ENCODE measurements around the gene JAK1.
"Not testable (repeated sequence)": the region's sequence is repeated elsewhere in the genome, so short reads cannot be mapped to it uniquely, and the experiment has no call there.

The JAK1 gene

DNA sequence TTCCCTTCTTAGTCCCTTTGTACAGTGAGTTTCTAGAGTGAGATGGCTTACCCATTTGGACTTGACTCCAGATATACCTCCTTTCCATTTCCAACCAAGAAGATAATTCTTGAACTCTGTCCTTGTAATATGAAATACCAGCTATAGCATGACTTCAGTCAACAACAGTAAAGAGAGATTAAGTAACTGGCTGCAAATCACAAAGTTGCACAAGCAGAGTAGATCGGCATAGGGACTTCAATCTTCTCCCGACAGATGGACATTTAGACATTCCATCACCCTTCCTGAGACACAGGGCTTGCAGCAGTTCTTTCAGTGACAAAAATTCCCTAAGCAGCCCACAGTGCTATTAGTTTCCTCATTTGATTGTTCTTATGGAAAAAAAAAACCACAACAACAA, 44.6 kb downstream of the JAK1 start:
- DNase-seq (ENCODE audit: low spot score): no peak

DNA sequence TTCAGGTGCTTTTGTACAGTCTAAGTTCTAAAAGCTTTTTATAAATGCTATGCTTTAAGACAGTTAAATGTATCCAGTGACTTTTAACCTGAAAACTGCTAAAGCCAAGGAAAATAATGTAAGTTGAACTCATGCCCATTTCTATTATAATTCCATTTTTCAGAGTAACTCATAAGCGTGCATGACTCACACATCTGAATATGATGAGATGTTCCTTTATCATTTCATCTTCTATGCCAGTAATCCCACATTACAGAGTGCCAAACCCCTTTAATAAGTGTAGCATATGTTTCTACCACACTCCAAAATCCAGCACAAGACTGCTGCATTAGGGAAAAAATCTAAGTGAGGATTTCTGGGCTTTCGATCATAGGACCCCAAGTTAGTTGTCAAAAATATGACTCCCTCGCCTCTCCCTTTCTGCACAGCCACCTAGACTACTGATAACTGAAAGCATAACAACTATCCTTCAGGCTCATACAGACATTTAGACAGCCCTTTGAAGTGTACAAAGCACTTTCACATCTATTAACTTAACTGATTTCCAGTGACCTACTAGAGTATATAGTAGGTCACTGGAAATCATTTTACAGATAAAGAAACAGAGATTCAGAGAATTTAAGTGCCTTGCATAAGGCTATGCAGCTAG, 45.3 kb downstream of the JAK1 start:
- DNase-seq (ENCODE audit: low spot score): no peak

DNA sequence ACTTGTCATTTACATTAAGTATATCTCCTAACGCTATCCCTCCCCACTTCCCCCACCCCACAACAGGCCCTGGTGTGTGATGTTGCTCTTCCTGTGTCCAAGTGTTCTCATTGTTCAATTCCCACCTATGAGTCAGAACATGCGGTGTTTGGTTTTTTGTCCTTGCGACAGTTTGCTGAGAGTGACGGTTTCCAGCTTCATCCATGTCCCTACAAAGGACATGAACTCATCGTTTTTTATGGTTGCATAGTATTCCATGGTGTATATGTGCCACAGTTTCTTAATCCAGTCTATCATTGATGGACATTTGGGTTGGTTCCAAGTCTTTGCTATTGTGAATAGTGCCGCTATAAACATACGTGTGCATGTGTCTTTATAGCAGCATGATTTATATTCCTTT, 47.2 kb downstream of the JAK1 start:
- DNase-seq (ENCODE audit: low spot score): not testable (repeated sequence)

DNA sequence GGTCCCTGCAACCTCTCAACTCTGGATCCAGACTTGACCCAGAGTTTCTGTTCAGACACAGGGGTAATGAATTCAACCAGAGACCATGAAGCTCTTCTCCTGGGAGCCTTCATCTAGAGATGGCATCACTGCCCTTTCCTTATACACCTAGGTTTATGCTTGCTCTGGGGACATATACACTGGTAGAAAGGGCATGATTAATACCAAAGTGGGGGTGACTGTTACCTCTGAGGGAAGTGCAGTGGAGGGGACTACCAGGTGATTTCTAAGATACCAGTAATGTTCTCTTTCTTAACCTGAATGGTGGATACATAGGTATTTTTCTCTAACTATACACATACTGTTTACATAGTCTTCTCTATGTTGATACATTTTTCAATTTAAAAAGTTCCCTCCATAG, 48.4 kb downstream of the JAK1 start:
- DNase-seq (ENCODE audit: low spot score): no peak

DNA sequence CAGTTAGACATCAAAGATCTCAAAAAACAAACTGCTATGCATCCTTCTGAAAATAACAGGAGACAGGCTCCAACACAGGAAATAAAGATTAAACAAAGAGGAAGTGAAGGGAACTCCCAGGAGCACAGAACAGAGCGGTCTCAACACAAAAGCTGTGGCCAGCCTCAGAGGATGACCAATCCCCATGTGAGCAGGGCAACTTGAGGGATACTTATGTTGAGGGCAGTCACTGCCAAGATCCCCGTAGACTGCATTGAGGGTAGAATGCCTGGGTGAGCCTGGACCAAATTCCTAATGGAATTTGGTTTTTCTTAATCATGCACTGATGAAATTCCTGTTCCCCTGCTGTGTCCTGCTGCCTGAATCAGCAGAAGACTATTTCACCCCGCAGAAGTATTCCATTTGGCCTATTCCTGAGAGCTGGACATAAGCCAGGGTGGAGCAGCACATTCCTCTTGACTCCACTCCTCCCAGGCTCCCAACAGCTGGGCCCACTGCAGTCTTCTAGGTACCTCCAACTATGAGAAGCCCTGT, 49.0 kb downstream of the JAK1 start:
- DNase-seq (ENCODE audit: low spot score): peak; percentile 27

DNA sequence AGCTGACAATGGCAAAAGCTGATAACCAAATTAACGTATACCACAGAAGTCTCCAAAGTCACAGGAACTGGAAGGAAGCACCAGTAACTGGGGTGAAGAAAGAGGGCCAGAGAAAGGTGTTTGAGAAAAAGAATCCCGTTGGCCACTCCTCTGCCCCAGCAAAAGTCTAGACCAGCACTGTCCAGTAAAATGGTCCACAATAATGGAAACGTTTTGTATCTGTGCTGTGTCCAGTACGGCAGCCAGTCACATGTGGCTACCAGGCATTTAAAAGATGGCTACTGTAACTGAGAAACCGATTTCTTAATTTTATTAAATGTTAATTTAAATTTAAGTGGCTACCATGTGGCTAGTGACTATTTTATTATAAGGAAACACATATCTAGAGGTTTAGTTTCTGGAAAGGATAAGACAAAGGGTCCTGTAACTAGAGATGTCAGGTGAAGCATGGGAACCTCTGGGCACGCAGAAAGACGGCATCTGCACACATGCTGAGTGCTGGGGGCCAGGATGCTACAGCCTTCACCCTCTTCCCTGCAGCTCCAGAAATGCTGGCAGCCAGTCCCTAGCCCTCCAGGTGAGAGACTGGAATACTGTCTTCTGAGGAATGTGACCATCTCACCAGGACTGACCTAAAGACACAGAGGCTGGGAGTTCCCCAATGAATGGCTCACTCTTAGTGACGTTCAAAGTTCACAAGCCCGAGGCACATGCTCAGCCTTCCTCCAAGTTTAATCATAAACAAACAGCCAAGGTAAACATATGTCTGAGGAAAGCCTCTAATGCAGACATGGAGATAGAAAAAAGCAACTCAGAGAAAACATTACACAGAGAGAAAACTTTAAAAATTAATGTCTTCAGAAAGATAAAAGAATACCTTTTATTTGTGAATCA, 50.7 kb downstream of the JAK1 start:
- DNase-seq (ENCODE audit: low spot score): no peak

DNA sequence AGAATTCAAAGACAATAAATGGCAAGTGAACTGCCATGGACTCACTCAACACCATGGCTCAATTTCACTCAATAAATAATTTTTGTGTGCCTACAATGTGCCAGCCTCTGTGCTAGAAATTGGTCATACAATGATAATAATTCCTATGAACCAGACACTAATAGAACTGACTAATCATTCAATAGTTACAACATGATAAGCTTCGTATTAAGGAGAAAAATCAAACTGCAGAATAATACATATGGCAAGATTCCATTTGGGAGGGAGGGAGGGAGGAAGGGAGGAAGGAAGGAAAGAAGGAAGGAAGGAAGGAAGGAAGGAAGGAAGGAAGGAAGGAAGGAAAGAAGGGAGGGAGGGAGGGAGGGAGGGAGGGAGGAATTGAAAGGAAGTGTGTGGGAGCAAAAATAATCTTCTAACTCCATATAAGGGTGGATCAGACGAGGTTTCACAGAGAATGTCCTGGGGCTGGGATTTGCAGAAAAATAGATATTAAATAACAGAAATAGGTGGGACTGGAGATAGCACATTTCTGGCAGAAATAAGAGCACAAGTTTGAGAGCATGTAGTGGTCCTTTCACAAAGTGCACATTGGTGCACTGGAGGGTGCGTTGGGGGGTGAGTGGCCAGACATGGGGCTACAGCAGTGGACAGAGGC, 52.9 kb downstream of the JAK1 start:
- no peak for DNase-seq (ENCODE audit: low spot score)

DNA sequence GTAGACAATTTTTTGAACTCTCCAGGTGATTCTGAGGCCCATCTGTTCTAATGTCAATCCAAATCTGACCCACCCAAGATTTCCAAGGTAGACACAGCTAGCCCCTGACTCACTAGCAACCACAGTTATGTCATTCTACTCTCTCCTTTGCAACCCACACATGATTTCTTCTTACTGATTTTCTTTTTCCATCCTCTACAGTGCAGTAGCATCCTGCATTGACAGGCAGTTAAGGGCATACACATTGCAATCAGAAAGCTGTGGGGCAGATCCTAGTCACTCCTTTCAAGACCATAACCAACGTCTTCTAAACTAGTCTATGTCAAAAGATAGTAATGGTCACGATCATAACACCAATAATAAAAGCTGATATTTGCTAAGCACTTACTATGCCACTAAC, 54.2 kb downstream of the JAK1 start:
- no peak for DNase-seq (ENCODE audit: low spot score)

DNA sequence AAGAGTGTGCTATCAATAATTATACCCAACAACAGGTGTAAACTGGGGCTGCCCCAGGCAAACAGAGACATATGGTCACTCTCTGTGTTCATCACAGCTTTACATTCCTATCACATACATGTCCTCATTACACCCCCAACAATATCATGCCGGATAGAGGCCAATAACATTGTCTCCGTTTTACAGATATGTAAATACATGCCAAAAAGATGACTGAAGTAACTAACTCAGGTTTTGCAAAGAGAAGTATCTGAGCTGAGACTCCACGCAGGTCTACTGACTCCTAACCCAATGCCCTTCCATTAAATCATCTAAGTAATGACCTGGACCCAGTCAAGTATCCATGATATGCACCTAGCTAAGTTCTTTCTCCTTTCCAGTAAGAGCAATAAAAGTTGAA, 55.0 kb downstream of the JAK1 start:
- DNase-seq (ENCODE audit: low spot score): no peak

DNA sequence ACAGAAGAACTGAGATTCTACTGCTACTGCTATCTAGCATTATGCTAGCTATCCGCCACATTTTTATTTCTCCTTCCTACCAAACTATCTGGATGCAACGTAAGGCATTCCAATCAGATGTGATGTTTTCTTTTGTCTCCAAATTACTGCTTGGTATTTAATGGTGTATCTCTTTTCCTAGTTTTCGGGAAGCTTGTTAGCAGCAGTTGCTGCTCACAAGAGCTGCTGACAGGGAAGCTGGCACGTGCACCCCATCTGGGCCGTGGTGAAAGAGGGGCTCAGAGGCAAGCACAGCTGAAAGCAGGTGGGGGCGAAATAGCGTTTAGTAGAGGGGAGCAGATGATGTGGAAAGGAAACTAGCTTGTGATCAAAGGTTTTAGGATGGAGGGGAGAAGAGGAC, 57.3 kb downstream of the JAK1 start:
- no peak for DNase-seq (ENCODE audit: low spot score)

DNA sequence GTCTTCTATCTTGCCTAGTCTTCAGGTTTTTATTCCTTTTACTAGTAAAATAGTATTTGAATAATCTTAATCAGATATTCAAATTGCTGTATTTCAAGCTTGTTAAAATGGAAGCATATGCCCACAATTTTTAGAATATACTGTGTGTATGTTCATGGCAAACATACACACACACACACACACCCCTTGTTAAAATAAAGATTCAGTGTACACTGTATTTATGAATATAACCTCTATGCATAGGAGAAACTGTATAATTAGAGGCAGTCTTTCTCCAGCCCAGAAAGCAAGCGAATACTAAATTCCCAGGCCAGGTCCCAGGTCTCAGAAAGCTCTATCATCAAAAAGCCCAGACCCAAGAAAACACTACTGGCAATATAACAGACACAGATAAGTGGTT, 57.8 kb downstream of the JAK1 start:
- DNase-seq (ENCODE audit: low spot score): no peak

DNA sequence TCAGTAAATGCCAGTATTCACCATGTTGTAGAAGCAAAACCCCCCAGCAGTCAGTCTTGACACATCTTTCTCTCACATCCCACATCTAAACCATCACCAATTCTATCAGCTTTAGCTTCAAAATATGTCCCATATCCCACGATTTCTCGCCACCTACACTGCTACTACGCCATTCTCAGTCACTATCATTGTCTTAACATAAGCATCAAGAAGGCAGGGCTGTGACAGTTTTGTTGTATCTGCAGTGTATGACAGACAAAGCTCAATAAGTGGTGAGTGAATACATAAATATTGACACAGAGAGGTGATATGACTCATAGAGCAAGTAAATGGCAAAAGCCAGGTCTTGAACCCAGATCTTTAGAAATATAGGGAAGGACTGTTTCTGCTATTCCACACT, 59.9 kb downstream of the JAK1 start:
- DNase-seq (ENCODE audit: low spot score): no peak

DNA sequence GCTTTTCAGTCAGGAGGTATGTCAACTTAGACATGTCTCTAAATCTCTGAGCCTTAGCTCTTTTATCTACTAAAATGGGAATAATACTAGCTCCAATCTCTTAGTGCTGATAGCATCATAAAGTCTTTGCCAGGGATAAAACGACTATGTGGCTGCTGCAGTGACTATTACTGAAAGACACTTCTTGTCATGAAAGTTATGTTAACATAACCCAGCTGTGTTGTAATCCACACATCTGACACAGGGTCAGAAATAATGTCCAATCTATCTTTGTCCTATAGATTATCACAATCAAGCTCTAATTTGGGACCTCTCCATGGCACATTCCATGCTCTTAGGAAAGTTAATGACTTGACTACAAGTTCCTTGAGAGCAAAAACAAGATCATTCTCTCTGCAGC, 62.8 kb downstream of the JAK1 start:
- no peak for DNase-seq (ENCODE audit: low spot score)

DNA sequence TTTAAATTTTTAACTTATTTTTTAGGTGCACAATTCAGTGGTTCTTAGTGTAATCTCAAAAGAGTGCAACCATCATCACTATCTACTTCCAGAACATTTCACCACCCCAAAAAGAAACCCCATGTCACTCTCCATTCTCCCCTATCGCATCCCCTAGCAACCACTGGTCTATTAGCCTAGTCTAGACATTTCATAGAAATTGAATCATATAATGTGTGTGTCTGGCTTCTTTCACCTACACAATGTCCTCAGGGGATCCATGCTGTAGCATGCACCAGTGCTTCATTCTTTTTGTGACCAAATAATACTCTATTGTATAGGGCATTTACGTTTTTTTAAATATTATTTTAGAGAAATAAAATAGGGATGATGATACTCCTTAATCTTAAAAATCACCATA, 64.7 kb downstream of the JAK1 start:
- no peak for DNase-seq (ENCODE audit: low spot score)

DNA sequence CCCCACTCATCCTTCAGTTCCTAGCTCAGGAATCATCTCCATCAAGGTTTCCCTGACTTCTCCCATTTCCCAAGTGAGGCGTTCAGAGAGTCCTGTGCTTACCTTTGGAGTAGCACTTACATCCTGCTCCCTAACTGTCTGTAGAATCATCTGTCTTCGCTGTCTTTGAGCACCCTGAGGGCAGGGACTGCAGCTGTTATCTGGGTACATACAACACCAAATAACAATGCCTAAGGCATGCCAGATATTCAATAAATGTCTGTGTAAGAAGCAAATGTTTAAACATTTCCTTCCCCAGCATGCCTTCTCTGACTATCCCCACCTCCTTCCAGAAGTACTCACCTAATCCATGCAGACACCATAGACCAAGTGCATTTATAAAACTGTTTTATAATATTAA, 65.4 kb downstream of the JAK1 start:
- DNase-seq (ENCODE audit: low spot score): no peak

DNA sequence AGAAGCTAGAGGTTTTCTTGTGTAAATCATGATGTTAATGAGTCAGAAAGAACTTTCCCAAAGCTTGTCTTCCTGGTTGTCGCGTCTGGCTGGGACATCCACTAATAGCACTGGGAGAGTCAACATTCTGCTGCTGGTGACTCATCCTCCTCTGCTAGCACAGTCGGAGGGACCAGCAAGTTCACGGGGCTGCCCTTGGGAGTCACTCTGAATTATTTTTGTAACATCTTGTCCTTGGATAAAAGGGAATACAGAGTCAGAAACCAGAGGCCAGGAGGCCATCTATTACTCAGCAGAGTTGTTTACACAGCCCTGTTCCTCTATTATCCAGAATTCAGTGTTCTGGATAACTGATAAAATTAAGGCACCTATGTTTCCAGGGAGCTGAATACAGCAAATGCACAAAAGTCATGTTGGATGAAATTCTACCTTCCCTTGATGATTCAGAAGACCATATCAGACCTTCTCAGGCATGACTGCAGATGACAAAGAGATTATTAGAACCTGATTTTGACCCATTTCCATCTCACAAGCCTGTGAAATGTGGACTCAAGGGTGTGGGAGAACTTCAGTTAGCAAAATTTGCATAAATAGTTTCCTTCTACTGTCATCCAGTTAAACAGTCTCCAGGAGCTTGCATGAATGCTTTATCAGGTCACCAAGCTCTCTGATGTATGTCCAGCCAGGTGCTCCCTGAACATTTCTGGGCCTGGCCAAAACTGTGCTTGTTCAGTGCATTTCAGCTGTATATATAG, 68.1 kb downstream of the JAK1 start:
- peak; percentile 95 for DNase-seq (ENCODE audit: low spot score)

DNA sequence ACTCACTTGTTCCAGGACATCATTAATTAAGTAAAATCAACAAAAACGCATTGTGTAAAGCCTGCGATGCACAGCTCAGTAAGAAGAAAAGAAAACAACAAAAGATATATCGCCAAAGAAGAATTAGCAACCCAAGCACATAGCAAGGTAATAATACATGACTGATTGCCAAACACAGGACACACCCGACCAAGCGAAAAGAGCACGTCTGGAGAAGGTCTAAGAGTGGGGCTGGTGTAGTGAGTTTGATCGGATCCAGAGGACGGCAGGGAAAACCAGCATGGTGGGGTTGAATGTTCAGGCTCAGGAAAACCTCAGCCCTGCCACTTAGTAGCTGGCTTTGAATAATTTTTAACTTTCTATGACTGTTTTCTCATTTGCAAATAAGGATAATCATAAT, 69.8 kb downstream of the JAK1 start:
- no peak for DNase-seq (ENCODE audit: low spot score)

DNA sequence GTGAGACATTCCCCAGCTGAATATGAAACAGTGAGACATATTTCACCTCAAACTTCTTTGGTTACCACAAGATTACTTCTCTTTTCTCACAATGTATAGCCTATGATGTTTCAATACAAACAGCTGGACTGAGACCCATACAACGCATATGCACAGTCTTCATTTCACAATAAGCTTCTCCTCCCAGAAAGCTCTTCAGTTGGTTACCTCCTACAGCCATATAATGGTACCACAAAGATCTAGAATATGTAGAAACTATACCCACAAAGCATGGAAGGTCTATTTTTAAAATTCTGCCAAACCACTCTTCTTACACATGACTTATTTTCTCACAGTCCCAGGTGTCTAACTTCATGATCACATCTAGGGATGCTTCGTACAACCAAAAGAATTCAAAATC, 70.8 kb downstream of the JAK1 start:
- no peak for DNase-seq (ENCODE audit: low spot score)

DNA sequence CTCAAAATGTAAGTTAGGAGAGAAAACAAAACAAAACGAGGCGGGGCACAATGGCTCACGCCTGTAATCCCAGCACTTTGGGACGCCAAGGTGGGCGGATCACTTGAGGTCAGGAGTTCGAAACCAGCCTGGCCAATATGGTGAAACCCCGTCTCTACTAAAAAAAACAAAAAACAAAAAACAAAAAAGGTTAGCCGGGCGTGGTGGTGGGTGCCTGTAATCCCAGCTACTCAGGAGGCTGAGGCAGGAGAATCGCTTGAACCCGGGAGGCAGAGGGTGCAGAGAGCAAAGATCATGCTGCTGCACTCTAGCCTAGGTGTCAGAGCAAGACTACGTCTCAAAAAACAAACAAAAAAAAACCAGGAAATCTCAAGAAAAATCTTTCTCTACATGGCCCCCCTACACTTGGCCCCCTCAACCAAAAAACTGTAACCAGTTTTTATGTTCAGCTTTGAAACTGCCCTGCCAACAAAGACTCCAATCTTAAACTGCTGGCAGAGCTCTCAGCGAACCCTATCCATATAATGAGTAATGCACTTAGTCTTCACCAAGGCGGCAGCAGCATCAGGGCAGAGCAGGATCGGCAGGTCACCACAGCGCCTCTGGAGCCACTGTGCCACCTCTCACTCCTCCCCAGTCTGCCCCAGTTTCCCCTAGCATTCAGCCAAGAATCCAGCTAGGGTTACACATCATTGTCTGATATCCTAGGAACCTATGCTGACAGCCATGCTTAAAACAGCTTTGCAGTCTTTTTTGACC, 71.7 kb downstream of the JAK1 start:
- no peak for DNase-seq (ENCODE audit: low spot score)

DNA sequence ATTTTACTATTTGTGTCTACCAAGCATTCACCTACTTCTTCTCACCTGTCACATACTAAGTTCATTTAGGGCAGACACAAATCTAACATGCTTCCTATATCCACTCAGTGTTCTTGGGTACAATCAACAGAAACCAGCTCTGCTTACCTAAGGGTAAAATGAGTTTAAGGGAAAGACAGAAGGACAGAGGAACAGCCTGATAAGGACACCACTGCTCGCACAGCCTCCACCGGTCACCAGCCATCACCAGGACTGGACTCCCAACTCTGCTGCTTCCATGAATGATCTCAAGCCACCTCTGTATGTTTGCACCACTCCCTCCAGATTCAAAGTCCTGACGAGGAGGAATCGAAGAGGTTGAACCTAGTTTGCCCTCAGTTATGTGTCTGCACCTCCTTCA, 72.4 kb downstream of the JAK1 start:
- no peak for DNase-seq (ENCODE audit: low spot score)
